Karpas-422 (cell line): ENCODE measurements around the gene PTPRD. TPM values are rescaled to one million over a fixed set of nuclear protein-coding genes. Genes with fewer than 3 reads are reported as not detected.

ENCODE experiments used
- DNase-seq: peaks from one replicate; pipeline ENCODE4 v3.0.0-alpha.2; 2015
- H2AFZ ChIP-seq: fragments of 200-600 bp; sonication (generic); 2 replicates; pipeline ENCODE4 v1.6.1; 2014; ENCODE audit warnings: antibody characterized with exemption, low read length, mixed read lengths
- H3K27ac ChIP-seq: fragments of 200-600 bp; sonication (generic); 2 replicates; pipeline ENCODE4 v1.5.1; 2014; ENCODE audit warnings: mild to moderate bottlenecking, low read length, moderate library complexity
- H3K27me3 ChIP-seq: fragments of 200-600 bp; sonication (generic); 2 replicates; pipeline ENCODE4 v1.6.1; 2014; ENCODE audit warnings: low read length, mixed read lengths
- H3K36me3 ChIP-seq: fragments of 200-600 bp; sonication (generic); 2 replicates; pipeline ENCODE4 v1.6.1; 2014; ENCODE audit warnings: low read length, mixed read lengths; ENCODE audit not compliant: insufficient read depth
- H3K4me1 ChIP-seq: fragments of 200-600 bp; sonication (generic); 2 replicates; pipeline ENCODE4 v1.6.1; 2014; ENCODE audit warnings: mild to moderate bottlenecking, low read length, mixed read lengths
- H3K4me2 ChIP-seq: fragments of 200-600 bp; sonication (generic); 2 replicates; pipeline ENCODE4 v1.6.1; 2014; ENCODE audit warnings: low read length, low read depth, mild to moderate bottlenecking; ENCODE audit not compliant: poor library complexity, severe bottlenecking
- H3K4me3 ChIP-seq: fragments of 200-600 bp; sonication (generic); 2 replicates; pipeline ENCODE4 v1.5.1; 2014; ENCODE audit warnings: mild to moderate bottlenecking, antibody characterized with exemption, low read length, mixed read lengths
- H3K79me2 ChIP-seq: fragments of 200-600 bp; sonication (generic); 2 replicates; pipeline ENCODE4 v1.6.1; 2014; ENCODE audit warnings: mild to moderate bottlenecking, low read length, mixed read lengths
- H3K9ac ChIP-seq: fragments of 200-600 bp; sonication (generic); 2 replicates; pipeline ENCODE4 v1.6.0; 2014; ENCODE audit warnings: low read length
- H3K9me2 ChIP-seq: fragments of 200-600 bp; sonication (generic), shearing (Covaris generic); replicated peaks from 2 replicates; pipeline ENCODE4 v1.6.0; 2014; ENCODE audit warnings: mild to moderate bottlenecking, low read length, moderate library complexity; ENCODE audit not compliant: insufficient read depth
- H3K9me3 ChIP-seq: fragments of 300-700, 200-600 bp; sonication (generic); 2 replicates; pipeline ENCODE4 v1.6.1; 2014; ENCODE audit warnings: low read length, mixed read lengths
- H4K20me1 ChIP-seq: fragments of 200-600 bp; sonication (generic); 2 replicates; pipeline ENCODE4 v1.6.1; 2014; ENCODE audit warnings: mild to moderate bottlenecking, antibody characterized with exemption, low read length, low read depth; ENCODE audit not compliant: insufficient read depth
- total RNA-seq: library from RNA; depleted of rRNA; stranded (reverse); fragments of >200 nt; shearing (Covaris generic); gene quantifications from 2 replicates; pipeline ENCODE4 v1.2.3, GENCODE V29; 2014; ENCODE audit warnings: low replicate concordance

Gene PTPRD
- total RNA-seq, 1 experiment from 2014 or later = 0.63 TPM

DNA sequence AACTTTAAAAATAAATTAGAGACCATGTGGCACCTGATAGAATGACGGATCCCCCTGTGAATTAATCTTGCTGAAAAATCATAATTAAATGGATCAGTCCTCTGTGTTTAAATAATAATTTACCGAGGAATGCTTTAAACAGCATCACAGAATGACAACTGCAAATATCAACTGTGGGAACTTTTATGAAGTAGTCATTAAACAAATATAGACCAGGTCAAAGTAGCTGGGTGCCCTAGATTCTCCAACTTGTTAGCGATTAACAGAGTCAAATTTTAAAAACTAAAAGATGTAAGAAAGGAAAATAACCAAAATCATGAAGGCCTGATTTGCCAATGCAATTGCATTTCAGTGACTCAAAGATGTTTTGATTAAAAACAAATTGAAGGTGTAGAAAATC is 933.4 kb downstream of the PTPRD start:
- H3K79me2 ChIP-seq = no peaks in the 10 kb centered on the region
- no peak for DNase-seq
- no peak overlapping the region for H3K9ac ChIP-seq
- H3K4me2 ChIP-seq = no peak overlapping the region
- H3K4me3 ChIP-seq = no peak overlapping the region
- no peaks in the 10 kb centered on the region for H3K36me3 ChIP-seq
- no peak overlapping the region for H3K27ac ChIP-seq
- no peak overlapping the region for H2AFZ ChIP-seq
- no peaks in the 10 kb centered on the region for H4K20me1 ChIP-seq
- peaks cover 22% of the 10 kb centered on the region for H3K9me3 ChIP-seq
- no peaks in the 10 kb centered on the region for H3K27me3 ChIP-seq
- no peaks in the 10 kb centered on the region for H3K4me1 ChIP-seq
- no peaks in the 10 kb centered on the region for H3K9me2 ChIP-seq

DNA sequence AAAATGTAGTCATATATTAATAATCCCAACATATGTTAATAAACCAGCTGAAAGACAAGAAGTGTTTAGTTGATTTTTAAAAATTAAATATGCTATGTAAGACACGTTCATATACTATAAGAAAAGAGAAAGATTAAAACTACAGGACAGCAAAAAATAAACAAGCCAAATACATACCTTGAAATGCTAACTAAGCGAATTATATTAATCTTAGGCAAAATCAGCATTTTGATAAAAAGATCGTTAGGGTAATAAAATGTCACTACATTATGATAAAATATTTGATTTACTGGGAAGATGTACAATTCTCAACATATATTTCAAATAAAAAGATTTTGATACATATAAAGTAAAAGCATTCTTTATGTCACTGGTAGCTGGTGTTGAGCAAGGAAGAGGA is 938.3 kb downstream of the PTPRD start:
- H3K4me2 ChIP-seq = no peak overlapping the region
- no peaks in the 10 kb centered on the region for H3K27me3 ChIP-seq
- no peak overlapping the region for H2AFZ ChIP-seq
- DNase-seq = no peak
- H3K4me1 ChIP-seq = no peaks in the 10 kb centered on the region
- H3K79me2 ChIP-seq = no peaks in the 10 kb centered on the region
- peaks cover 10% of the 10 kb centered on the region for H3K9me3 ChIP-seq
- H3K4me3 ChIP-seq = no peak overlapping the region
- H3K27ac ChIP-seq = no peak overlapping the region
- H3K9me2 ChIP-seq = no peaks in the 10 kb centered on the region
- H4K20me1 ChIP-seq = no peaks in the 10 kb centered on the region
- H3K9ac ChIP-seq = no peak overlapping the region
- H3K36me3 ChIP-seq = no peaks in the 10 kb centered on the region

DNA sequence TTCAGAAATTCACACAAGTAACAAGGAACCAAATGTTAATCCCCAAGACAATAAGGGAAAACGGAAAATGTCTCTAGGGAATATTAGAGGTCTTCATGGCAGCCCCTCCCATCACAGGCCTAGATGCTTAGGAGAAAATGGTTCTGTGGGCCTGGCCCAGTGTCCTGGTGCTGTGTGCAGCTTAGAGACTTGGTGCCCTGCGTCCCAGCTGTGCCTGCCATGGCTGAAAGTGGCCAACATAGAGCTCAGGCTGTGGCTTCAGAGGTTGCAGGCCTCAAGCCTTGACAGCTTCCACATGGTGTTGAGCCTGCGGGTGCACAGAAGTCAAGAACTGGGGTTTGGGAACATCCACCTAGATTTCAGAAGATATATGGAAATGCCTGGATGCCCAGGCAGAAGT is 942.3 kb downstream of the PTPRD start:
- Histone ChIP-seq H3K9me3 (peaks cover 22% of the 10 kb centered on the region), H3K27me3 (no peaks in the 10 kb centered on the region), H3K4me3 (no peak overlapping the region), H3K79me2 (no peaks in the 10 kb centered on the region), H3K9me2 (no peaks in the 10 kb centered on the region), H3K4me2 (no peak overlapping the region), H3K36me3 (no peaks in the 10 kb centered on the region), H3K9ac (no peak overlapping the region), H3K27ac (no peak overlapping the region), H2AFZ (no peak overlapping the region), H3K4me1 (no peaks in the 10 kb centered on the region), H4K20me1 (no peaks in the 10 kb centered on the region)
- no peak for DNase-seq

DNA sequence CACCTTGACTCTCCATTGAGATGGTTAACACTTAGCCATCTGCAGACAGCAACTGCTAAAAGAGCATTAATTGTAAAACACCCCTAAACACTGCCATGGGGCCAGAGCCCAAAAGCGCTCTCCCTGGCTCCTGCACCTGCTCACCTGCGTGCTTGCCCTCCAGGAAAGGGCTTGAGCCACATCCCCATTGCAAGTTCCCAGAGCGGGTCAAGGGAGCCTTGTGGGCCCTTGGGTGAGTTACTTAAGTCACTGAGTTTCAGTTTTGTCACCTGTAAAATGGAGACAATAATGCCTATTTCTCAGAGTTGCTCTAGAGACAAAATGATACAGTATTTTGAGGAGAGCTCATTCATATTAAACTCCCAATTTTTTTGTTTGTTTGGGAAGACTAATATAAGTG is 967.8 kb downstream of the PTPRD start:
- H3K36me3 ChIP-seq = no peaks in the 10 kb centered on the region
- no peaks in the 10 kb centered on the region for H3K9me2 ChIP-seq
- H3K9ac ChIP-seq = no peak overlapping the region
- no peaks in the 10 kb centered on the region for H3K27me3 ChIP-seq
- no peaks in the 10 kb centered on the region for H3K79me2 ChIP-seq
- H2AFZ ChIP-seq = no peak overlapping the region
- no peaks in the 10 kb centered on the region for H4K20me1 ChIP-seq
- peaks cover 21% of the 10 kb centered on the region for H3K9me3 ChIP-seq
- H3K4me1 ChIP-seq = no peaks in the 10 kb centered on the region
- H3K4me2 ChIP-seq = no peak overlapping the region
- no peak overlapping the region for H3K4me3 ChIP-seq
- DNase-seq = no peak
- H3K27ac ChIP-seq = no peak overlapping the region

DNA sequence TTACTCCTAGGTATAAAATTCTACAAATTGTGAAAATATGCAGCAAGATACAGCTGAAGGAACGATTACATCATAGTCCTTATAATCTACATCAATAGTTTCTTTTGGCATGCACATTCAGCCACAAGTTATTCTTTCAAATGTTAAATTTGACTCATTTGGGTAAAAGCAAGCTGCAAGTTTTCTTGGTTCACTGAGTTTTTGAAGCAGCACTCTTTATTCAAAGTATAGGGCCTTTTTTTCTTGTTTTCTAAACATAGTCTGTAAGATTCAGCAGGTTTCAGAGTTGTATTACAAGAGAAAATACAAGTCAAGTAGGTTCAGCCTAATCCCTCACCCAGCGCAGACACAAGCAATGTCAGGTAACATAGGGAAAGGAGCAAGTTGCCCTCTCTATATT is 981.5 kb downstream of the PTPRD start:
- Histone ChIP-seq H3K9me3 (peaks cover 19% of the 10 kb centered on the region), H3K4me2 (no peak overlapping the region), H3K4me3 (no peak overlapping the region), H2AFZ (no peak overlapping the region), H3K9ac (no peak overlapping the region), H4K20me1 (no peaks in the 10 kb centered on the region), H3K79me2 (no peaks in the 10 kb centered on the region), H3K9me2 (no peaks in the 10 kb centered on the region), H3K27ac (no peak overlapping the region), H3K27me3 (no peaks in the 10 kb centered on the region), H3K4me1 (no peaks in the 10 kb centered on the region), H3K36me3 (no peaks in the 10 kb centered on the region)
- DNase-seq = no peak

DNA sequence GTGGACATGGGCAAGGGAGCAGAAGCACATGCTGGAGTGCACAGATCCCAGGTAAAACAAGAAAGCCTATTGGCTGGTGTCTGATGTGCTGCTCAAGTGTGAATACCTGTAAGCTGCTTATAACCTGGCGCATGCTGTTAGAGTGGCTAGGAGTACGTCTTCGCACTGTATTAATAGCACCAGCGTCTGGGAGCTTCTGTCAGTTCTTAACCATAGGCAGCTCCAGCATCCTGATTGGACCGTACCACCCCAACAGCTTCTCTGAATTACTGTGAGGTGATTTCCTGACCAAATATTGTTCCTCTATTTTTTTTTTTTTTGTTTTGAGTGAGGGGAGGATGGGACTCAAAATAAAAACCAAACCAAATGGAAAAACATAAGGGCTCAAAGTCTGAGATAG is 987.6 kb downstream of the PTPRD start:
- H3K79me2 ChIP-seq = no peaks in the 10 kb centered on the region
- H3K4me2 ChIP-seq = no peak overlapping the region
- H3K4me1 ChIP-seq = no peaks in the 10 kb centered on the region
- H4K20me1 ChIP-seq = no peaks in the 10 kb centered on the region
- H3K4me3 ChIP-seq = no peak overlapping the region
- H2AFZ ChIP-seq = no peak overlapping the region
- H3K9me3 ChIP-seq = peaks cover 26% of the 10 kb centered on the region
- H3K27me3 ChIP-seq = no peaks in the 10 kb centered on the region
- DNase-seq = no peak
- H3K9me2 ChIP-seq = no peaks in the 10 kb centered on the region
- H3K36me3 ChIP-seq = no peaks in the 10 kb centered on the region
- no peak overlapping the region for H3K9ac ChIP-seq
- no peak overlapping the region for H3K27ac ChIP-seq

DNA sequence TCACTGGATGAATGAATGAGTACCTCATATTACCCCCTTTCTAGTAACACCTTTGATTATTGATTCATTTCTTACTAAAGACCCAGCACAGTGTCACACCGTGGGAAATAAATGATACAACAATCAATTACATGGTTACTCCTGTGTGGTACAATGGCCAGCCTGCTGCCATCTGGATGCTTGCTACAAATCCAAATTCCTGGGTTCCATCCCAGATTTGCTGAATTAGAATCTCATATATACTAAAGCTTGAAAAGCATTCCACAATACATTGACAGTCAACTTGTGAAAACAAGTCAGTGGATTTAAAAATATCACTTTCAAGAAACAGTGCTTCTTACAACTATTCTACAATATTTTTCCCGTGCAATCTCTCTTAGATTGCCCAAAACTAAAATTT is 989.3 kb downstream of the PTPRD start:
- no peaks in the 10 kb centered on the region for H3K9me2 ChIP-seq
- H3K27ac ChIP-seq = no peak overlapping the region
- H3K4me2 ChIP-seq = no peak overlapping the region
- H3K4me1 ChIP-seq = no peaks in the 10 kb centered on the region
- DNase-seq = no peak
- H3K4me3 ChIP-seq = no peak overlapping the region
- H3K36me3 ChIP-seq = no peaks in the 10 kb centered on the region
- H4K20me1 ChIP-seq = no peaks in the 10 kb centered on the region
- no peaks in the 10 kb centered on the region for H3K79me2 ChIP-seq
- peaks cover 23% of the 10 kb centered on the region for H3K9me3 ChIP-seq
- H3K27me3 ChIP-seq = no peaks in the 10 kb centered on the region
- H3K9ac ChIP-seq = no peak overlapping the region
- no peak overlapping the region for H2AFZ ChIP-seq

DNA sequence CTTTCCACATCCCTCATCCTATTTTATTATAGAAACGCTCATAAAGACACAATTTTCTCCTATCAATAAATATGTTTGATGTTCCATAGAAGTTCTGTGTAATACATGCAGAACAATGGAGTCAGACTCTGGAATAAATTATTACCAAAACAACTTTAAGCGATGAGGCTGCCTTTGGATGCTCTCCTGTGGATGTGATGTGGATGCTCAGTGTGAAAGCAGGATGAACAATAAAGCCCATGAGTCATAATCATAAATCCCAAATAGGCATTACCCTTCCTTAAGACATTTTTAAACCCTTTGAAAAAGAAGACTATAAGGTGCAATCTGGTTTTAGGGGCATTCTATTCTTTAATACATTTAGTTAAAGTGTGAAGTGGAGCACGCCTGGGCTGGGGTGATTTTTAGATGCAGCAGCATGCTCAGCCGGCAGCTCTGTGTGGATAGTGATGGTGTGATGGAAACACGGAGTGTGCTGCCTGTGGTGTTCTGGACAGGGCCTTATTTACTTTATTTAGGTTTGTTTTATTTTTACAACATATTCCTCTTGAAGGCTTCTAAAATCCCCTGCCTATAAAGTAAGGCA is 991.4 kb downstream of the PTPRD start:
- H3K9me2 ChIP-seq = no peaks in the 10 kb centered on the region
- no peak overlapping the region for H3K9ac ChIP-seq
- no peak overlapping the region for H3K4me3 ChIP-seq
- no peaks in the 10 kb centered on the region for H3K79me2 ChIP-seq
- DNase-seq = no peak
- H3K27ac ChIP-seq = no peak overlapping the region
- H4K20me1 ChIP-seq = no peaks in the 10 kb centered on the region
- H2AFZ ChIP-seq = no peak overlapping the region
- no peak overlapping the region for H3K4me2 ChIP-seq
- no peaks in the 10 kb centered on the region for H3K27me3 ChIP-seq
- peaks cover 24% of the 10 kb centered on the region for H3K9me3 ChIP-seq
- no peaks in the 10 kb centered on the region for H3K4me1 ChIP-seq
- no peaks in the 10 kb centered on the region for H3K36me3 ChIP-seq

DNA sequence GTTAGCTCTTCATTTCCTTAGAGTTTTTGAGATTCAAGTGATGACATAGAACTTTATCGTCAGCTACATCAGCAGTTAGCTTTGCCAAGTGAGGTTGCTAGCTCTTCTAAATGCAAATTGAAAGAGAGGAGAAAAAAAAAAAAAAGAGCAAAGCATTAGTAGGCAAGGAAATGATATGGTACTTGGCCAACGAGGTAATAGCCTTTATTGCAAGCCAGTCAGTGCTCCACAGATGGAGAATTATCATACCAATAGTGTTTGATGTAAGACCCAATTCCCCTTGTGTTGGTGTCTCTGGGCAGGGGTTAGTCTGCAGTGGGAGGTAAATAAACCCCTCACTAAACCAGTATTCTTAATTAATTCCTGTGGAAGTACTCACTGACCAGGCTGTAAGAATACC is 992.1 kb downstream of the PTPRD start:
- no peak overlapping the region for H3K4me3 ChIP-seq
- no peaks in the 10 kb centered on the region for H3K9me2 ChIP-seq
- no peaks in the 10 kb centered on the region for H3K4me1 ChIP-seq
- H3K79me2 ChIP-seq = no peaks in the 10 kb centered on the region
- no peak overlapping the region for H3K4me2 ChIP-seq
- H3K27me3 ChIP-seq = no peaks in the 10 kb centered on the region
- no peak overlapping the region for H3K9ac ChIP-seq
- no peaks in the 10 kb centered on the region for H3K36me3 ChIP-seq
- H2AFZ ChIP-seq = no peak overlapping the region
- H4K20me1 ChIP-seq = no peaks in the 10 kb centered on the region
- no peak overlapping the region for H3K27ac ChIP-seq
- DNase-seq = no peak
- peaks cover 18% of the 10 kb centered on the region; the same call in 1 of the 2 replicates for H3K9me3 ChIP-seq
